Left ventricle myocardium superior (tissue), 1 donor: ENCODE results near the gene KIFC3. TPM values are rescaled to one million over a fixed set of nuclear protein-coding genes. Genes with fewer than 3 reads are reported as not detected.
"Not testable (repeated sequence)": the region's sequence is repeated elsewhere in the genome, so short reads cannot be mapped to it uniquely, and the experiment has no call there.

Source experiments
- ATAC-seq: fragments of 200-7000 bp; cut with Tn5 transposase; one replicate; pipeline ENCODE4 v1.9.1; 2020; ENCODE audit warnings: mild to moderate bottlenecking, moderate library complexity
- DNase-seq: peaks from one replicate; pipeline ENCODE4 v3.0.0-alpha.2; 2020
- intact Hi-C: fragments of 100-400 bp; cut with micrococcal nuclease; formaldehyde crosslinking; loops from one replicate; pipeline ENCODE4 v1.11.0; 2022
- total RNA-seq: library from RNA; stranded (reverse); fragmentation: NEBNext Ultra II Directional; extraction: Animal tissue kit (Norgen Biotek cat#: 25700); gene quantifications from one replicate; pipeline ENCODE4 v1.2.1, GENCODE V29; 2021
- donor health status: DM: no; HTN: yes; CAD: no; lungs with severe emphysema.

The KIFC3 gene
- total RNA-seq, 1 donor from 2014 or later, result 52.6 TPM

- DNase-seq (no peak), ATAC-seq (no peak)
- intact Hi-C loops, result loop anchor here (10.0 kb wide), 1 partner anchor 269 kb away; the partner anchor contains the start of genes USB1 and ZNF319
Measured at GRCh38 chr16:57735755-57736418, 66.4 kb downstream of the KIFC3 start, which contains the start of gene KATNB1. TSS of gene KATNB1 (plus strand) at chr16:57735770. CDS start at chr16:57737244, 1,474 bp downstream.

GRCh38 chr16:57734925-57735754, 67.2 kb downstream of the KIFC3 start:
- peak; percentile 99 for DNase-seq
- intact Hi-C loops, result loop anchor here (10.0 kb wide), 1 partner anchor 270 kb away; the partner anchor contains the start of genes USB1 and ZNF319
- ATAC-seq, result peak; percentile 96

GRCh38 chr16:57734308-57734924, 67.9 kb downstream of the KIFC3 start:
- ATAC-seq (peak; percentile 3), DNase-seq (no peak)
- intact Hi-C loops, result loop anchor here (10.0 kb wide), 1 partner anchor 270 kb away; the partner anchor contains the start of genes USB1 and ZNF319

GRCh38 chr16:57732714-57733113, 69.6 kb downstream of the KIFC3 start:
- ATAC-seq, result no peak
- intact Hi-C loops, result loop anchor here (10.0 kb wide), 1 partner anchor 272 kb away; the partner anchor contains the start of genes USB1 and ZNF319
- DNase-seq, result no peak

- no peak for DNase-seq
- ATAC-seq, result no peak
- intact Hi-C loops, result loop anchor here (10.0 kb wide), 1 partner anchor 273 kb away; the partner anchor contains the start of genes USB1 and ZNF319
Measured at GRCh38 chr16:57732037-57732436, 70.3 kb downstream of the KIFC3 start.

- no peak for DNase-seq
- no peak for ATAC-seq
- intact Hi-C loops, result loop anchor here (10.0 kb wide), 1 partner anchor 274 kb away; the partner anchor contains the start of genes USB1 and ZNF319
Measured at GRCh38 chr16:57730771-57731730, 71.2 kb downstream of the KIFC3 start.

GRCh38 chr16:57729852-57730251, 72.4 kb downstream of the KIFC3 start:
- not testable (repeated sequence) for ATAC-seq, DNase-seq
- intact Hi-C loops, result loop anchor here (10.0 kb wide), 1 partner anchor 275 kb away; the partner anchor contains the start of genes USB1 and ZNF319

GRCh38 chr16:57729182-57729484, 73.2 kb downstream of the KIFC3 start:
- DNase-seq (no peak), ATAC-seq (no peak)
- intact Hi-C loops, result no loop called here

GRCh38 chr16:57728336-57729181, 73.7 kb downstream of the KIFC3 start:
- no peak for DNase-seq
- ATAC-seq, result no peak
- intact Hi-C loops, result no loop called here

GRCh38 chr16:57727610-57728009, 74.7 kb downstream of the KIFC3 start:
- no peak for ATAC-seq
- intact Hi-C loops, result no loop called here
- DNase-seq, result no peak

GRCh38 chr16:57726433-57726947, 75.8 kb downstream of the KIFC3 start:
- DNase-seq, result no peak
- ATAC-seq, result no peak
- intact Hi-C loops, result no loop called here

GRCh38 chr16:57725976-57726375, 76.3 kb downstream of the KIFC3 start:
- ATAC-seq (no peak), DNase-seq (no peak)
- intact Hi-C loops, result no loop called here

GRCh38 chr16:57725554-57725953, 76.7 kb downstream of the KIFC3 start:
- intact Hi-C loops, result no loop called here
- DNase-seq, result no peak
- no peak for ATAC-seq

- DNase-seq (no peak), ATAC-seq (no peak)
- intact Hi-C loops, result no loop called here
Measured at GRCh38 chr16:57725151-57725550, 77.1 kb downstream of the KIFC3 start.

- intact Hi-C loops, result no loop called here
- ATAC-seq (no peak), DNase-seq (no peak)
Measured at GRCh38 chr16:57724531-57724930, 77.8 kb downstream of the KIFC3 start.

GRCh38 chr16:57723170-57723569, 79.1 kb downstream of the KIFC3 start:
- DNase-seq, result no peak
- intact Hi-C loops, result no loop called here
- no peak for ATAC-seq

- no peak for DNase-seq
- intact Hi-C loops, result no loop called here
- ATAC-seq, result no peak
Measured at GRCh38 chr16:57722651-57723050, 79.6 kb downstream of the KIFC3 start.

GRCh38 chr16:57722210-57722499, 80.1 kb downstream of the KIFC3 start:
- no peak for ATAC-seq
- DNase-seq, result no peak

More at GRCh38 chr16:57722210-57722499, 80.1 kb downstream of the KIFC3 start:
- intact Hi-C loops, result no loop called here
